Measurements from ENCODE around the gene OR6C74.

DNA sequence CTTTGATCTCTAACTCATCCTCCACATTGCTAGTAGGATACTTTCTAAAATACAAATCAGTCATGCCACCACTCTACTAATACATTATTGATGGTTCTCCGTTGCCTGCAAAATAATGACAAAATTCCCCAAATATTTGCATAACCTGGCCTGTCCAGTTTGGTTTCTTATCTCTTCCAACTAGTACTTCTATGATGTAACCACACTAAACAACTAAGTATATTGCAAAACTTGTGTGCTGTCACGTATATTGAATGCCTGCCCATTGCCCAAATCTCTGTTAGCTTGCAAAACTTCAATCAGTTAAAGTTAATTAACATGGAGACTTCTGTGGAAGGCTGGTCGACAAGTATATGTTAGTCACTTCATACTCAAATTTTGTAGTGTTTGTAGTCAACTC is 6.5 kb downstream of the OR6C74 start:
- TF ChIP-seq CTCF (IDR thresholded peaks at IDR 0.05; ENCODE audit: borderline replicate concordance, extremely low read depth, low read length, poor library complexity, severe bottlenecking) = no peak
- no peak for TF ChIP-seq EZH2 (IDR thresholded peaks at IDR 0.05; ENCODE audit: borderline replicate concordance, low read depth, low read length, severe bottlenecking)

Measured in DND-41 (cell line).